Nephron (organoid): ENCODE results near the gene LSAMP.

Experiments
- H3K27ac Mint-ChIP-seq, 3 experiments: 2 replicates each; pipeline ENCODE4 v1.8.0; 2020; ENCODE audit warnings: mixed read lengths in 3 of 3, mild to moderate bottlenecking in 2 of 3, moderate library complexity in 1 of 3
- H3K27me3 Mint-ChIP-seq: 2 replicates; pipeline ENCODE4 v1.8.0; 2021; ENCODE audit warnings: low read depth, mild to moderate bottlenecking, moderate library complexity, mixed read lengths
- H3K36me3 Mint-ChIP-seq: 2 replicates; pipeline ENCODE4 v1.8.0; 2020; ENCODE audit warnings: low read depth, mixed read lengths
- H3K4me1 Mint-ChIP-seq: 2 replicates; pipeline ENCODE4 v1.8.0; 2020; ENCODE audit warnings: mixed read lengths
- H3K4me3 Mint-ChIP-seq, 3 experiments: 2 replicates each; pipeline ENCODE4 v1.8.0; 2020; ENCODE audit warnings: mild to moderate bottlenecking in 3 of 3, mixed read lengths in 3 of 3, moderate library complexity in 2 of 3
- H3K9me3 Mint-ChIP-seq: 2 replicates; pipeline ENCODE4 v1.8.0; 2020; ENCODE audit warnings: mixed read lengths
- CTCF ChIP-seq, 3 experiments: fragments of 200-600 bp; sonication (generic); IDR thresholded peaks; one replicate each; pipeline ENCODE4 v1.5.0; 2021; ENCODE audit warnings: antibody characterized with exemption in 3 of 3; ENCODE audit not compliant: unreplicated experiment in 3 of 3

Gene LSAMP

GRCh38 chr3:115808816-115809215 is 636.5 kb downstream of the LSAMP start:
- H3K27me3 Mint-ChIP-seq = peaks cover 7% of the 10 kb centered on the region
- no peaks in the 10 kb centered on the region for H3K9me3 Mint-ChIP-seq
- no peak for TF ChIP-seq CTCF (IDR thresholded peaks at IDR 0.05; ENCODE audit: unreplicated experiment in 3 of 3)
- H3K4me3 Mint-ChIP-seq = no peak overlapping the region
- H3K4me1 Mint-ChIP-seq = peaks cover 5% of the 10 kb centered on the region
- no peaks in the 10 kb centered on the region for H3K36me3 Mint-ChIP-seq
- H3K27ac Mint-ChIP-seq = no peak overlapping the region

- Mint-ChIP-seq H3K4me3 (no peak overlapping the region), H3K36me3 (no peaks in the 10 kb centered on the region), H3K9me3 (no peaks in the 10 kb centered on the region), H3K27me3 (peaks cover 7% of the 10 kb centered on the region), H3K27ac (no peak overlapping the region), H3K4me1 (peaks cover 5% of the 10 kb centered on the region)
- TF ChIP-seq CTCF (IDR thresholded peaks at IDR 0.05; ENCODE audit: unreplicated experiment in 3 of 3) = no peak
These were observed 637.0 kb downstream of the LSAMP start for GRCh38 chr3:115808244-115808643.

GRCh38 chr3:115806501-115806900 is 638.8 kb downstream of the LSAMP start:
- H3K27me3 Mint-ChIP-seq = peaks cover 7% of the 10 kb centered on the region
- no peak for TF ChIP-seq CTCF (IDR thresholded peaks at IDR 0.05; ENCODE audit: unreplicated experiment in 3 of 3)
- no peak overlapping the region for H3K4me3 Mint-ChIP-seq
- H3K9me3 Mint-ChIP-seq = no peaks in the 10 kb centered on the region
- peak overlapping the region in 1 of 3 experiments; percentile 45 for H3K27ac Mint-ChIP-seq
- no peaks in the 10 kb centered on the region for H3K36me3 Mint-ChIP-seq
- peaks cover 5% of the 10 kb centered on the region for H3K4me1 Mint-ChIP-seq

- no peaks in the 10 kb centered on the region for H3K9me3 Mint-ChIP-seq
- no peaks in the 10 kb centered on the region for H3K27me3 Mint-ChIP-seq
- H3K27ac Mint-ChIP-seq = no peak overlapping the region
- H3K4me1 Mint-ChIP-seq = peaks cover 5% of the 10 kb centered on the region
- no peak for TF ChIP-seq CTCF (IDR thresholded peaks at IDR 0.05; ENCODE audit: unreplicated experiment in 3 of 3)
- H3K36me3 Mint-ChIP-seq = no peaks in the 10 kb centered on the region
- H3K4me3 Mint-ChIP-seq = no peak overlapping the region
These were observed 639.8 kb downstream of the LSAMP start for GRCh38 chr3:115805520-115805919.

GRCh38 chr3:115804713-115805119 is 640.6 kb downstream of the LSAMP start:
- H3K27ac Mint-ChIP-seq = no peak overlapping the region
- H3K4me3 Mint-ChIP-seq = no peak overlapping the region
- H3K27me3 Mint-ChIP-seq = no peaks in the 10 kb centered on the region
- no peaks in the 10 kb centered on the region for H3K36me3 Mint-ChIP-seq
- TF ChIP-seq CTCF (IDR thresholded peaks at IDR 0.05; ENCODE audit: unreplicated experiment in 3 of 3) = no peak
- H3K9me3 Mint-ChIP-seq = no peaks in the 10 kb centered on the region
- H3K4me1 Mint-ChIP-seq = peaks cover 5% of the 10 kb centered on the region

- Mint-ChIP-seq H3K27ac (no peak overlapping the region), H3K4me1 (peaks cover 5% of the 10 kb centered on the region), H3K4me3 (no peak overlapping the region), H3K27me3 (no peaks in the 10 kb centered on the region), H3K9me3 (peaks cover 2% of the 10 kb centered on the region), H3K36me3 (no peaks in the 10 kb centered on the region)
- TF ChIP-seq CTCF (IDR thresholded peaks at IDR 0.05; ENCODE audit: unreplicated experiment in 3 of 3) = no peak
These were observed 641.1 kb downstream of the LSAMP start for GRCh38 chr3:115804200-115804599.
